Measurements from ENCODE around the gene AGAP2. TPM values are rescaled to one million over a fixed set of nuclear protein-coding genes. Genes with fewer than 3 reads are reported as not detected.

The AGAP2 gene
- polyA plus RNA-seq, 2 of the 4 experiments (the other 2 are of a cell fraction) = 0.26 to 0.45 TPM

- WGBS (ENCODE audit: missing lambda C conversion rate) = 81% methylated on average over 1 of the region's 1 CpG
- no peak overlapping the region for H3K27ac ChIP-seq
- H3K4me3 ChIP-seq = no peak overlapping the region
- no peak for DNase-seq (ENCODE audit: low read depth in 1 of 2, low spot score in 1 of 2)
- TF ChIP-seq HOXA7 (CRISPR knock-in tag; IDR thresholded peaks at IDR 0.05) (no peak), CHD4 (IDR thresholded peaks at IDR 0.05; ENCODE audit: borderline replicate concordance) (no peak), FOSB (CRISPR knock-in tag; IDR thresholded peaks at IDR 0.05) (no peak), NPAS2 (CRISPR knock-in tag; IDR thresholded peaks at IDR 0.05; ENCODE audit: borderline replicate concordance) (no peak), RCOR1 (IDR thresholded peaks at IDR 0.05; ENCODE audit: low read depth, low read length) (no peak), CBX8 (IDR thresholded peaks at IDR 0.05) (no peak), KDM5A (IDR thresholded peaks at IDR 0.05) (no peak), ESRRA (IDR thresholded peaks at IDR 0.05; ENCODE audit: borderline replicate concordance, low read length) (no peak), RARB (CRISPR knock-in tag; IDR thresholded peaks at IDR 0.05) (no peak), ZNF302 (CRISPR knock-in tag; IDR thresholded peaks at IDR 0.05) (no peak), PHF8 (IDR thresholded peaks at IDR 0.05; ENCODE audit: borderline replicate concordance, low read depth) (no peak), HOXB5 (CRISPR knock-in tag; IDR thresholded peaks at IDR 0.05) (no peak), BHLHE40 (IDR thresholded peaks at IDR 0.05; ENCODE audit: low read depth, low read length) (no peak), KDM1A (IDR thresholded peaks at IDR 0.05; ENCODE audit: low read depth) (no peak)
- no peak for FAIRE-seq
- no peak overlapping the region for H3K4me2 ChIP-seq
- H3K4me1 ChIP-seq = peaks cover 8% of the 10 kb centered on the region
- ChIA-PET CTCF (interaction anchor here (1.1 to 4.1 kb wide), 9 partner anchors 13 to 126 kb away, joined by 3 to 33 read pairs (median 9); partner anchors contain the start of genes CYP27B1 and MARCHF9), POLR2A (no interaction called here)
- no peaks in the 10 kb centered on the region for H3K9me3 ChIP-seq
- ATAC-seq = no peak
These were observed 41.2 kb upstream of the AGAP2 start for GRCh38 chr12:57779736-57780135.

GRCh38 chr12:57777911-57778310 is 39.4 kb upstream of the AGAP2 start:
- TF ChIP-seq RAD21 (conservative IDR thresholded peaks at IDR 0.05 in 1 of 2, IDR thresholded peaks at IDR 0.05 in 1 of 2) (no peak), HEYL (CRISPR knock-in tag; IDR thresholded peaks at IDR 0.05) (no peak), MAX (IDR thresholded peaks at IDR 0.05) (no peak), BCL3 (IDR thresholded peaks at IDR 0.05) (no peak), NPAS2 (CRISPR knock-in tag; IDR thresholded peaks at IDR 0.05; ENCODE audit: borderline replicate concordance) (no peak), MAFK (IDR thresholded peaks at IDR 0.05; ENCODE audit: partially characterized antibody) (no peak), MYC (IDR thresholded peaks at IDR 0.05; ENCODE audit: borderline replicate concordance, low read length) (no peak)
- CTCF ChIA-PET = interaction anchor here (1.2 to 4.1 kb wide), 7 partner anchors 11 to 128 kb away, joined by 3 to 33 read pairs (median 9); partner anchors contain the start of genes CYP27B1 and MARCHF9
- H3K4me2 ChIP-seq = no peak overlapping the region
- H3K4me3 ChIP-seq = no peak overlapping the region
- DNase-seq (ENCODE audit: low read depth in 1 of 2, low spot score in 1 of 2) = no peak
- no peak overlapping the region for H3K27ac ChIP-seq
- FAIRE-seq = no peak
- no peak for ATAC-seq
- no peaks in the 10 kb centered on the region for H3K9me3 ChIP-seq
- POLR2A ChIA-PET = no interaction called here
- peaks cover 7% of the 10 kb centered on the region; the same call in 1 of the 3 replicates for H3K4me1 ChIP-seq
- 90% methylated on average over 7 of the region's 7 CpGs for WGBS (ENCODE audit: missing lambda C conversion rate)

- ChIA-PET CTCF (interaction anchor here (0.7 to 3.0 kb wide), 5 partner anchors 10 to 25 kb away, joined by 3 to 9 read pairs (median 3); no protein-coding TSS in a partner anchor), POLR2A (no interaction called here)
- H3K4me1 ChIP-seq = peaks cover 7% of the 10 kb centered on the region; the same call in 1 of the 3 replicates
- no peaks in the 10 kb centered on the region for H3K9me3 ChIP-seq
- DNase-seq (ENCODE audit: low read depth in 1 of 2, low spot score in 1 of 2) (no peak), ATAC-seq (no peak), FAIRE-seq (no peak)
- no peak overlapping the region for H3K4me2 ChIP-seq
- no peak overlapping the region for H3K4me3 ChIP-seq
- H3K27ac ChIP-seq = no peak overlapping the region
- WGBS (ENCODE audit: missing lambda C conversion rate) = 97% methylated on average over 7 of the region's 7 CpGs
- no peak for TF ChIP-seq ZFP36 (IDR thresholded peaks at IDR 0.05; ENCODE audit: borderline replicate concordance, partially characterized antibody)
- no peak for TF ChIP-seq KDM1A (IDR thresholded peaks at IDR 0.05; ENCODE audit: low read depth)
- no peak for TF ChIP-seq FOXS1 (CRISPR knock-in tag; IDR thresholded peaks at IDR 0.05)
- no peak for TF ChIP-seq POLR2A (IDR thresholded peaks at IDR 0.05; ENCODE audit: low read length)
- no peak for TF ChIP-seq TFCP2L1 (CRISPR knock-in tag; IDR thresholded peaks at IDR 0.05)
- TF ChIP-seq RARB (CRISPR knock-in tag; IDR thresholded peaks at IDR 0.05) = no peak
- TF ChIP-seq E2F6 (IDR thresholded peaks at IDR 0.05; ENCODE audit: borderline replicate concordance, low read depth) = no peak
- TF ChIP-seq PBX3 (IDR thresholded peaks at IDR 0.05) = no peak
- no peak for TF ChIP-seq NR3C1 (IDR thresholded peaks at IDR 0.05)
These were observed 38.8 kb upstream of the AGAP2 start for GRCh38 chr12:57777367-57777766.
